Measurements from ENCODE around the gene ANO9. TPM values are rescaled to one million over a fixed set of nuclear protein-coding genes. Genes with fewer than 3 reads are reported as not detected.

ANO9 gene
- total and polyA plus RNA-seq, 2 experiments from 2014 or later: 9.0 to 10.2 TPM

DNA sequence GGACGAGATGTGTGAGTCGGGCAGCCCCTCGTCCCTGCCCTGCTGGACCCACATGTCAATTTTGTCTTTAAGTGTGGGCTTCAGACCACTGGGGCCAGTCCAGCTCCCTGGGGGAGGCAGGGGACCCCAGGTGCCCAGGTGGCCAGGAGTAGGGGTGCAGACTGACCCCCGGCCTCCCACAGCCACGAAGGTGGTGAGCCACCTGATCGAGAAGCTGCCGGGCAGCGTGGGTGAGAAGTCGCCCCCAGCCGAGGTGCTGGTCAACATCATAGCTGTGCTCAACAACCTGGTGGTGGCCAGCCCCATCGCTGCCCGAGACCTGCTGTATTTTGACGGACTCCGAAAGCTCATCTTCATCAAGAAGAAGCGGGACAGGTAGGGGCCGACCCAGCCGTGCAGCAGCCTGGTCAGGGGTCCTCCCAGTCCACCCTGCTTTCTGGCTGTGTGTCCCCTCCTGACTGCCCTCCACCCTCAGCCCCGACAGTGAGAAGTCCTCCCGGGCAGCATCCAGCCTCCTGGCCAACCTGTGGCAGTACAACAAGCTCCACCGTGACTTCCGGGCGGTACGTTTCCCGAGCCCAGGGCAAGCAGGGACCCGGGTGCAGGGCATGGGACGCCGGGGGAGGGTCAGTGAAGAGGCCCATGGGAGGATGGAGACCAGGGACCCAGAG is 37.9 kb downstream of the ANO9 start (continued):
- TF ChIP-seq EZH2 (IDR thresholded peaks at IDR 0.05; ENCODE audit: low read depth, unreplicated experiment) (no peak), CREB1 (CRISPR knock-in tag; IDR thresholded peaks at IDR 0.05; ENCODE audit: low read depth) (no peak), EZH2phosphoT487 (IDR thresholded peaks at IDR 0.05; ENCODE audit: unreplicated experiment) (no peak), STAT1 (IDR thresholded peaks at IDR 0.05; ENCODE audit: unreplicated experiment) (no peak), NANOG (IDR thresholded peaks at IDR 0.05; ENCODE audit: borderline replicate concordance) (no peak), JUNB (IDR thresholded peaks at IDR 0.05; ENCODE audit: unreplicated experiment) (no peak)

DNA sequence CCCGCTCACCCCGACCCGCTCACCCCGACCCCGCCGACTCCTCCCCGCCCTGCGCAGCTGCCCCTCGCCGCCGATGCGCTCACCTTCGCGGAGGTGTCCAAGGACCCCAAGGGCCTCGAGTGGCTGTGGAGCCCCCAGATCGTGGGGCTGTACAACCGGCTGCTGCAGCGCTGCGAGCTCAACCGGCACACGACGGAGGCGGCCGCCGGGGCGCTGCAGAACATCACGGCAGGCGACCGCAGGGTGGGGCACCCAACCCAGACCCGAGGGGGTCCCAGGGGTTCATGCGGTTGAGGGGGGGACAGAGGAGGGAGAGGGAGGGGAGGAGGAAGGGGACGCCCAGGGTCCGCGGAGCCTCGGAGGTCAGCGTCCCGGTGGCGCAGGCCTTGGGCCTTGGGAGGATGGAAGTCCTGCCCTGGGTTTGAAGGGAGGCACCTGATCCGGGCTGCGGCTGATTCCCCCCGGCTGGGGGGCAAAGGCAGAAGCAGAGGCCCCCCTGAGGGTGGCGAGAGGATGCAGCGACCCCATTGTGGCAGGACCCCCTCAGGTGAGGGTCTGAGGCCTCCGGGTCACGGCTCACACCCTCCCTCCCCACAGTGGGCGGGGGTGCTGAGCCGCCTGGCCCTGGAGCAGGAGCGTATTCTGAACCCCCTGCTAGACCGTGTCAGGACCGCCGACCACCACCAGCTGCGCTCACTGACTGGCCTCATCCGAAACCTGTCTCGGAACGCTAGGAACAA is 38.6 kb downstream of the ANO9 start:
- no peak for ATAC-seq
- H3K27ac Mint-ChIP-seq: no peak overlapping the region
- H3K4me3 Mint-ChIP-seq: no peak overlapping the region
- peaks cover 24% of the 10 kb centered on the region for H3K9me3 Mint-ChIP-seq
- H3K9me2 ChIP-seq (ENCODE audit: insufficient read depth): no peaks in the 10 kb centered on the region
- no peaks in the 10 kb centered on the region for H3K36me3 ChIP-seq (ENCODE audit: insufficient read depth)
- no peak overlapping the region for H3K4me3 ChIP-seq
- no peaks in the 10 kb centered on the region for H3K79me2 ChIP-seq (replicated peaks; ENCODE audit: insufficient read depth)
- no peak overlapping the region for H2AFZ ChIP-seq
- H3K27me3 ChIP-seq (ENCODE audit: insufficient read depth): no peaks in the 10 kb centered on the region
- no peaks in the 10 kb centered on the region; the same call in 1 of the 2 replicates for H4K20me1 ChIP-seq (replicated peaks; ENCODE audit: insufficient read depth)
- H3K4me2 ChIP-seq: no peak overlapping the region
- peaks cover 18% of the 10 kb centered on the region for H3K27me3 Mint-ChIP-seq (ENCODE audit: insufficient read depth, low read depth, poor library complexity)
- no peaks in the 10 kb centered on the region; the same call in 2 of the 3 replicates for H3K4me1 Mint-ChIP-seq
- no peak for DNase-seq (ENCODE audit: low spot score)
- H3K4me1 ChIP-seq (ENCODE audit: insufficient read depth): no peaks in the 10 kb centered on the region
- H3F3A ChIP-seq (replicated peaks; ENCODE audit: low read depth): no peaks in the 10 kb centered on the region
- peaks cover 9% of the 10 kb centered on the region for H3K36me3 Mint-ChIP-seq (ENCODE audit: low read depth)
- H3K27ac ChIP-seq (ENCODE audit: low read depth): no peak overlapping the region
- TF ChIP-seq, protein P1, sequence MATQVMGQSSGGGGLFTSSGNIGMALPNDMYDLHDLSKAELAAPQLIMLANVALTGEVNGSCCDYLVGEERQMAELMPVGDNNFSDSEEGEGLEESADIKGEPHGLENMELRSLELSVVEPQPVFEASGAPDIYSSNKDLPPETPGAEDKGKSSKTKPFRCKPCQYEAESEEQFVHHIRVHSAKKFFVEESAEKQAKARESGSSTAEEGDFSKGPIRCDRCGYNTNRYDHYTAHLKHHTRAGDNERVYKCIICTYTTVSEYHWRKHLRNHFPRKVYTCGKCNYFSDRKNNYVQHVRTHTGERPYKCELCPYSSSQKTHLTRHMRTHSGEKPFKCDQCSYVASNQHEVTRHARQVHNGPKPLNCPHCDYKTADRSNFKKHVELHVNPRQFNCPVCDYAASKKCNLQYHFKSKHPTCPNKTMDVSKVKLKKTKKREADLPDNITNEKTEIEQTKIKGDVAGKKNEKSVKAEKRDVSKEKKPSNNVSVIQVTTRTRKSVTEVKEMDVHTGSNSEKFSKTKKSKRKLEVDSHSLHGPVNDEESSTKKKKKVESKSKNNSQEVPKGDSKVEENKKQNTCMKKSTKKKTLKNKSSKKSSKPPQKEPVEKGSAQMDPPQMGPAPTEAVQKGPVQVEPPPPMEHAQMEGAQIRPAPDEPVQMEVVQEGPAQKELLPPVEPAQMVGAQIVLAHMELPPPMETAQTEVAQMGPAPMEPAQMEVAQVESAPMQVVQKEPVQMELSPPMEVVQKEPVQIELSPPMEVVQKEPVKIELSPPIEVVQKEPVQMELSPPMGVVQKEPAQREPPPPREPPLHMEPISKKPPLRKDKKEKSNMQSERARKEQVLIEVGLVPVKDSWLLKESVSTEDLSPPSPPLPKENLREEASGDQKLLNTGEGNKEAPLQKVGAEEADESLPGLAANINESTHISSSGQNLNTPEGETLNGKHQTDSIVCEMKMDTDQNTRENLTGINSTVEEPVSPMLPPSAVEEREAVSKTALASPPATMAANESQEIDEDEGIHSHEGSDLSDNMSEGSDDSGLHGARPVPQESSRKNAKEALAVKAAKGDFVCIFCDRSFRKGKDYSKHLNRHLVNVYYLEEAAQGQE (IDR thresholded peaks at IDR 0.05; ENCODE audit: unreplicated experiment): no peak
- TF ChIP-seq ETS1 (IDR thresholded peaks at IDR 0.05): no peak
- no peak for TF ChIP-seq ZNF114 (CRISPR knock-in tag; IDR thresholded peaks at IDR 0.05)
- TF ChIP-seq CTCF (conservative IDR thresholded peaks at IDR 0.05; ENCODE audit: low read depth in 2 of 2): no peak
- TF ChIP-seq STAT1 (IDR thresholded peaks at IDR 0.05; ENCODE audit: unreplicated experiment): no peak
- no peak for TF ChIP-seq ZNF331 (CRISPR knock-in tag; IDR thresholded peaks at IDR 0.05; ENCODE audit: low read depth)
- no peak for TF ChIP-seq CREB1 (CRISPR knock-in tag; IDR thresholded peaks at IDR 0.05; ENCODE audit: low read depth)
- no peak for TF ChIP-seq NANOG (IDR thresholded peaks at IDR 0.05; ENCODE audit: borderline replicate concordance)
- TF ChIP-seq POLR2AphosphoS5 (IDR thresholded peaks at IDR 0.05; ENCODE audit: low read depth): no peak
